Measurements from ENCODE around the gene PTMA.

DNA sequence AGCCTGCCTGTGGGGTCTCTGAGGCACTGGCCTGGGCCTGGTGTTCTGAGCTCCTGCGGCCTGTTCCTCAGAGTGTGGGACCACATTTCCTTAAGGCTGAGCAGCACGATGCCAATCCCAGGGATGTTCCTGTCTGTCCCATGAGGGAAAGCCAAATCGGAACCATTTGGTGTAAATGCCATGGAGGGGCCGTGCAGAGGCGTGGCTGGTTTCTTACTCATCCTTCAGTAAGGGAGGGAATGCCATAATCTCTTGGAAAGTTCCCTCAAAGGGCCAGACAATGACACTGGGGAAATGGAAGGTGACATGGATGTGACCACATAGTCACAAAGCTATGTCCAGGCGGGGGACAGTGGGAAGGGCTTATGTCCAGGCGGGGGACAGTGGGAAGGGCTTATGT, 14.4 kb upstream of the PTMA start:
- TF ChIP-seq, protein P1, sequence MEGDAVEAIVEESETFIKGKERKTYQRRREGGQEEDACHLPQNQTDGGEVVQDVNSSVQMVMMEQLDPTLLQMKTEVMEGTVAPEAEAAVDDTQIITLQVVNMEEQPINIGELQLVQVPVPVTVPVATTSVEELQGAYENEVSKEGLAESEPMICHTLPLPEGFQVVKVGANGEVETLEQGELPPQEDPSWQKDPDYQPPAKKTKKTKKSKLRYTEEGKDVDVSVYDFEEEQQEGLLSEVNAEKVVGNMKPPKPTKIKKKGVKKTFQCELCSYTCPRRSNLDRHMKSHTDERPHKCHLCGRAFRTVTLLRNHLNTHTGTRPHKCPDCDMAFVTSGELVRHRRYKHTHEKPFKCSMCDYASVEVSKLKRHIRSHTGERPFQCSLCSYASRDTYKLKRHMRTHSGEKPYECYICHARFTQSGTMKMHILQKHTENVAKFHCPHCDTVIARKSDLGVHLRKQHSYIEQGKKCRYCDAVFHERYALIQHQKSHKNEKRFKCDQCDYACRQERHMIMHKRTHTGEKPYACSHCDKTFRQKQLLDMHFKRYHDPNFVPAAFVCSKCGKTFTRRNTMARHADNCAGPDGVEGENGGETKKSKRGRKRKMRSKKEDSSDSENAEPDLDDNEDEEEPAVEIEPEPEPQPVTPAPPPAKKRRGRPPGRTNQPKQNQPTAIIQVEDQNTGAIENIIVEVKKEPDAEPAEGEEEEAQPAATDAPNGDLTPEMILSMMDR (conservative IDR thresholded peaks at IDR 0.05): no peak
- no peak for TF ChIP-seq EZH2 (IDR thresholded peaks at IDR 0.05; ENCODE audit: low read depth)
